GOT3 (cell line): Measurements from ENCODE around the gene NMUR2.

Source experiments
- DNase-seq: peaks from one replicate; lab custom pipeline; 2025; ENCODE audit warnings: mixed read lengths; lab: John Stamatoyannopoulos, UW

Gene NMUR2

GRCh38 chr5:152369298-152369697, 35.8 kb downstream of the NMUR2 start:
- no peak for DNase-seq

- DNase-seq = no peak
These were observed 37.5 kb downstream of the NMUR2 start for GRCh38 chr5:152367554-152367953.

GRCh38 chr5:152366716-152367115, 38.4 kb downstream of the NMUR2 start:
- DNase-seq = no peak

GRCh38 chr5:152364899-152365298, 40.2 kb downstream of the NMUR2 start:
- DNase-seq = no peak

DNA sequence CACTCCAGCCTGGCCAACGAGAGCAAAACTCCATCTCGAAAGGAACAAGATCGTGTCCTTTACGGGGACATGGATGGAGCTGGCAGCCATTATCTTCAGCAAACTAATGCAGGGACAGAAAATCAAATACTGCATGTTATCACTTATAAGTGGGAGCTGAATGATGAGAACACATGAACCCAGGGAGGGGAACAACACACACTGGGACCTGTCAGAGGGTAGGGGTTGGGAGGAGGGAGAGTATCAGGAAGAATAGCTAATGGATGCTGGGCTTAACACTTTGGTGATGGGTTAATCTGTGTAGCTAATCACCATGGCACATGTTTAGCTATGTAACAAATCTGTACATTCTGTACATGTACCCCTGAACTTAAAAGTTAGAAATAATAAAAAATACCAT, 40.9 kb downstream of the NMUR2 start:
- no peak for DNase-seq

- DNase-seq = no peak
These were observed 46.1 kb downstream of the NMUR2 start for GRCh38 chr5:152358861-152359568.

- DNase-seq = no peak
These were observed 48.6 kb downstream of the NMUR2 start for GRCh38 chr5:152356506-152356905.

- no peak for DNase-seq
These were observed 50.0 kb downstream of the NMUR2 start for GRCh38 chr5:152355061-152355460.

- DNase-seq = no peak
These were observed 52.1 kb downstream of the NMUR2 start for GRCh38 chr5:152353001-152353400.

DNA sequence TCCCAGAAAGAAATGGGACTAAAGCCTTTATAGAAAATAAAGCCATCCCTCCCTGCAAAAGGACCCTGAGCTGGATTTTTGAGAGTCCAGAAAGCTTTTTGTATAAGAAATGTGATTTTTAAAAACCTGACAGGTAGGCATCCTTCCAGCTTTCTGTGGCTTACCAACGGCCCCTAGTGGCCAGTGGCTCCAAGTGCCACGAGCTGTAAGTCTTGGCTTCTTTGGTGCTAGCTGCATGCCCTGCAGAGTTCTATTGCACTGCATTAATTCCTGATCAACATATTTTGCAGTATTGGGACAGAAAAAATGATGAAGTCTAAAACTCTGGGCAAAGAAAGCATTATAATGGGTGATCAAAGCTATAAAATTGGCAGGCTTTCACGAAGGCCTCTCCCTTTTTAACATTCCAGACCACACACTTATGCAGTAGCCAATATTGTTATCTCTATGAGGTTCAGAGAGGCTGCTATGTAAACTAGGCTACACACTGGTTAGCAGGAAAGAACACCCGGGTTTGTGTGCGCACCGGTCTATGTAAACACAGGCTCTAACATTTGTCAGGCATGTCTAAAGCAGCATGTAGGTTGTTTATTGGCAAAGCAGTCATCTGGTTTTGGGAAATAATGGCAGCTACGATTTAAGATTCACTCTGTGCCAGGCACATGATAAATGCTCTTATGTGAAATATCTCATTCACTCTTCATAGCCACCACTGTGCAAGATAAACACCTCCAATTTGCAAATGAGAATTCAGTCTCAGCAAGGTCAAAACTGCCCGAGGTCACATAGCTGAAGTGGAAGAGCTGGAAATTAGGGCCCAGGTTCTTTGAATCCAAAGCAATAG, 55.2 kb downstream of the NMUR2 start:
- peak; percentile 38 for DNase-seq
